ENCODE data around the gene CST9L. TPM values are rescaled to one million over a fixed set of nuclear protein-coding genes. Genes with fewer than 3 reads are reported as not detected.
"Not testable (repeated sequence)": the region's sequence is repeated elsewhere in the genome, so short reads cannot be mapped to it uniquely, and the experiment has no call there.

The CST9L gene
- total RNA-seq, 1 experiment from 2014 or later, result not detected

DNA sequence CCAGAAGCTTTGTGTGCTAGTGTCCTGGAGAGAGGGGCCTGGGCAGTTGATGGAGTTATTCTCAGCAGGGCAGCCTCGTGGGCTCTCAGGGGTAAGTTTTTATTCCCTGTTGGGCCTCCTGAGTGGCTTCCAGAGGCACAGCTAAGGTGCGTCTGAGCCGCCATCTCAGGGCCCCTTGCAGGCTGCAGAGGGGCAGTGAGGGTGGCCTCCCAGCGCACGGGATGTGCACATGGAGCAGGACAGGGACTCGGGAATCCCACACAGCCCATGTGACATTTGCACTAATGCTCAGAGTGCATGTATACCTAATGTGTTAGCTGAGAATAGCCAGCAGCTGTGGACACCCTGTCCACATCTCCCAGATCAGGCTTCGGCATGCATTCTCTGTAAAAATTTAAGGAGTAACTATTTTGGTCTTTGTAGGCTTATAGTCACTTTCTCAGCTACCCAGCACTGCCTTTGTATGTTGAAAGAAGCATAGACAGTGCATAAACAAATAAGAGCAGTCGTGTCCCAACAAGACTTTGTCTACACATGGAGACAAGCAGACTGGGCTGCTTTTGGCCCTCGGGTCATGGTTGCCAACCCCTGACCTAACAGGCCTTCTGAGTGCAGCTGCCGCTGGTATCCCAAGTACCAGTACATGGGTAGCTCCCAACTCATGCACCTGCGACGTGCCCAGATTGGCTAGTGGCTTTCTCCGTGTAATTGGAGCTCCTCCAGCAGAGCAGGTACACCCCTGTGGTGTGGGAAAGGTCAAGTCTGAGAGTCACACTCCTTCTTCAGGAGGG lies 18.6 kb upstream of the CST9L start:
- DNase-seq (ENCODE audit: low read depth), result no peak

GRCh38 chr20:23585808-23586734 lies 17.8 kb upstream of the CST9L start:
- DNase-seq (ENCODE audit: low read depth), result no peak

DNA sequence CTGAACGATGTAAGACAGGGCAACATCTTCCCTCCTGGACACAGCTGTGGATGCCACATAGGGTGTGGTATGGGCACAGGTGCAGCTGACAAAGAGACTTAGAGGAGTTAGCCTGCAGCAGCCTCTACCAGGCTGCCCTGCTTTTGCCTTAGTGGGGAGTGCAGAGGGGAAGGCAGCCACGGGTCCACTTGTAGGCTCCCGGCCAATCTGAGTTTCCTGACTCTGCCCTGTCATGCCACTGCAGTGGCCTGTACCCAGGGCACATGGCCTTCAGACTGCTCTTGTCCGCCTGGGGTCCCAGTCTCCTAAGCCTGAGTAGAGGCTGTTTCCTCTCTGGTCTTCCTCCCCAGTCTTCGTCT lies 17.1 kb upstream of the CST9L start:
- no peak for DNase-seq (ENCODE audit: low read depth)

GRCh38 chr20:23584434-23585199 lies 16.3 kb upstream of the CST9L start:
- DNase-seq (ENCODE audit: low read depth), result no peak

GRCh38 chr20:23583526-23583925 lies 15.2 kb upstream of the CST9L start:
- DNase-seq (ENCODE audit: low read depth), result no peak

- no peak for DNase-seq (ENCODE audit: low read depth)
Observed at GRCh38 chr20:23582293-23582692, 14.0 kb upstream of the CST9L start.

- DNase-seq (ENCODE audit: low read depth), result not testable (repeated sequence)
Observed at GRCh38 chr20:23581833-23582232, 13.5 kb upstream of the CST9L start.

GRCh38 chr20:23574977-23575376 lies 6.7 kb upstream of the CST9L start:
- no peak for DNase-seq (ENCODE audit: low read depth)

GRCh38 chr20:23570178-23570760 lies 2.0 kb upstream of the CST9L start:
- DNase-seq (ENCODE audit: low read depth), result no peak

DNA sequence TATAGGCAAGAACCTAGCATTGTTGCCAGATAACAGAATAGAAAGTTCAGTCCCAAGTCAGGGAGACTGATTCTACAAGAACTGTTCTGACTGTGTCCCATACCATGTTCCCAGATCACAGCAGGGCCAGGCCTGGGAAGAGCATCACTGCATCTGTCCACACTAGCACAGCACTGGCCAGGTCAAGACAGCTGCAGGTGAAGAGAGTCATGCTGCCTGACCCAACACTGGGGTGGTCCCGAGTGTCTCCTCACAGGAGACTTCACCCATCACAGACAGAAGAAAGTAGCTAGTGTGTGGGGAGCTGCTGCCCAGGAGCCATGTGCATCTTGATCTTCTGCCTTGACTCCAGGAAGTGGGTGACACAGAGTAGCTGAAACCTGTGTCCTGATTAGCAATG lies 1.3 kb upstream of the CST9L start:
- no peak for DNase-seq (ENCODE audit: low read depth)

GRCh38 chr20:23568971-23569330 lies 667 bp upstream of the CST9L start:
- no peak for DNase-seq (ENCODE audit: low read depth)

GRCh38 chr20:23566199-23566932 lies 1.9 kb downstream of the CST9L start:
- DNase-seq (ENCODE audit: low read depth), result no peak

DNA sequence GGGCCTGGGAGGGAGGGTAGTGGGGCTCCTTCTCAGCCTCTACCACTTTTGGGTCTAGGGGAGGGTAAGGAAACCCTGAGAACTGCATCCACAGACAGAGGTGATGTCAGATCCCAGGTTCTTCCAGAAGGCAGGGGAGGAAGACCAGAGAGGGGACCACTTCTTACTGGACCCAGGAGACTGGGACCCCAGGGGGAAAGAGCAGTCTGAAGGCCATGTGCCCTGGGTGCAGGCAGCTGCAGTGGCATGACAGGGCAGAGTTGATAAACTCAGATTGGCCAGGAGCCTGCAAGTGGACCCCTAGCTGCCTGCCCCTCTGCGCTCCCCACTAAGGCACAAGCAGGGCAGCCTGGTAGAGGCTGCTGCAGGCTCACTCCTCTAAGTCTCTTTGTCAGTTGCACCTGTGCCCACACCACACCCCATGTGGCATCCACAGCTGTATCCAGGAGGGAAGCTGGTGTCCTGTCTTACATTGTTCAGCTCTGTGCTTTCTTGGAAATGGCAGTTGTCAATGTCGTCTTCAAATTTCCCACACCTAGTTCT lies 2.7 kb downstream of the CST9L start:
- DNase-seq (ENCODE audit: low read depth), result no peak

GRCh38 chr20:23564927-23565326 lies 3.4 kb downstream of the CST9L start:
- DNase-seq (ENCODE audit: low read depth), result no peak

DNA sequence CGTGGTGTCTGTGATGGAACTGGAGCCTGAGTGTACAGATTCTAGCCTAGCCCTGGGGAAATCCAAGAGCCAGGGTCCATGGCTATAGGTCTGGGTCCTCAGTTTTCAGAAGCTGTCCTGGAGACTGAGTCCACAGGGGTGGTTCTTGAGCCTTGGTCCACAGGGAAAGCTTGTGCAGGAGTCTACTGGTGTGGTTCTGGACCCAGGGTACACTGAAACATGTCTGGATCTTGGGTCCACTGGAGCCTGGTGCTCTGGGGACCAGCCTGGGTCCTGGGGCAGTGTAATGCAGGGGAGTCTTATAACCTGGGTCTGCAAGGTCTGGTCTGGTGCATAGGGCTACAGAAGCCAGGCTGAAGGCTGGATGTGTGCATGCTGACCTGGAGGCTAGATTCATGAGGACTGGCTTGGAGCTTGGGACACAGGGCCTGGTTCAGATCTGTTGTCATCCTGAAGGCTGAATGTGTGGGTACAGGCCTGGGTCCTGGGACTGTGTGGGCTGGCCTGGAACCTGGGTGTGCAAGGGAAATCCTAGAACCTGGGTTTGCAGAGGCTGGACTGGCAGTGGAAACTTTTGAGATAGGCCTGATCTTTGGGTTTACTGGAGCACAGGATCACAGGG lies 5.5 kb downstream of the CST9L start:
- no peak for DNase-seq (ENCODE audit: low read depth)

- no peak for DNase-seq (ENCODE audit: low read depth)
Observed at GRCh38 chr20:23554401-23554800, 13.9 kb downstream of the CST9L start.

GRCh38 chr20:23551786-23552185 lies 16.5 kb downstream of the CST9L start:
- no peak for DNase-seq (ENCODE audit: low read depth)

DNA sequence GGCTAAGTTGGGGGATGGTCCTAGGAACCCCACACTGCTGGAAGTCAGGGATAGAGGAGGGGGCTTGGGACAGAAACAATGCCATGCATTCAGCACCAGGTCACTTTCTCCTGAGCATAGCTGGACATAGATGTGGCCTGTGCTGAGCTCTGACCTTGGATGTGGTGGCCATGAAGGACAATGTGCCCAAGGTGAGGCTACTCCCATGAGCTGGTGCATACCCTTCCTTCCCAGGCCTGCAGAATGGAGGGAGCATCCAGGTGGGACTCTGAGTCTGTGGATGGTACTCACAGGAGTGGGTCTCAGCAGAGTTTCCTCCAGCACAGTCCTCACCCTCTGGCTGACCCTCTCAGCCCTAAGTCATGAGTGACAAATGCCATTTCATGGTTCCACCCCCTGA lies 16.9 kb downstream of the CST9L start:
- no peak for DNase-seq (ENCODE audit: low read depth)

DNA sequence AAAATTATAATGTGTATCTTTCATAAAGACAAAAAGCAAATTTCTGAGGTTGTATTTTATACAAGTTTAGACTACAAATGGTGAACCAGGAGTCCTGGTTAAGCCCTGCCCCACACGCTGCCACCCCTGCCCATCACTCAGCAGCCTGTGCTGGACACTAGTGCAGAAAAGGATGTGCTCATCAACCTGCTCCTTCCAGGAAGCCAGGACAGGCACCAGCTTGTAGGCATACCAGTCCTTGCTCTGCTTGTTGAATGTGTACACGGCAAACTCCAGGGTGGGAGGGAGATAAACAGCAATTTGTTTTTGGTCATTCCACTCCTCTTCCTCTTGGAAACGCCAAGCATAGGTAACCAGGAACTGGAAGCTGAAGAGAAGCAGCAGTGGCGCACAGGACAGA lies 18.1 kb downstream of the CST9L start:
- DNase-seq (ENCODE audit: low read depth), result no peak

GRCh38 chr20:23548408-23548807 lies 19.9 kb downstream of the CST9L start:
- DNase-seq (ENCODE audit: low read depth), result no peak

Measured in M059J (cell line).